Middle frontal gyrus (tissue), 1 donor: ENCODE data around the gene MTARC1.

ENCODE experiments used
- DNase-seq: peaks from one replicate; pipeline ENCODE4 v3.0.0-alpha.2; 2015; ENCODE audit warnings: low spot score; ENCODE audit errors: extremely low spot score

Gene MTARC1

GRCh38 chr1:220770245-220770913, 16.3 kb upstream of the MTARC1 start:
- no peak for DNase-seq

GRCh38 chr1:220772846-220773245, 13.9 kb upstream of the MTARC1 start:
- no peak for DNase-seq

- no peak for DNase-seq
Measured at GRCh38 chr1:220775240-220775853, 11.4 kb upstream of the MTARC1 start.

GRCh38 chr1:220776254-220776653, 10.5 kb upstream of the MTARC1 start:
- no peak for DNase-seq

- DNase-seq: peak; percentile 62
Measured at GRCh38 chr1:220776720-220777326, 9.9 kb upstream of the MTARC1 start.

GRCh38 chr1:220783453-220783852, 3.3 kb upstream of the MTARC1 start:
- DNase-seq: no peak

- no peak for DNase-seq
Measured at GRCh38 chr1:220784751-220785150, 2.0 kb upstream of the MTARC1 start.

GRCh38 chr1:220785166-220786056, 1.3 kb upstream of the MTARC1 start:
- DNase-seq: no peak

GRCh38 chr1:220786057-220786336, 716 bp upstream of the MTARC1 start:
- no peak for DNase-seq

- no peak for DNase-seq
Measured at GRCh38 chr1:220787069-220787619, 431 bp downstream of the MTARC1 start.

GRCh38 chr1:220788900-220789299, 2.2 kb downstream of the MTARC1 start:
- no peak for DNase-seq

- DNase-seq: no peak
Measured at GRCh38 chr1:220789532-220790147, 2.9 kb downstream of the MTARC1 start.

- DNase-seq: no peak
Measured at GRCh38 chr1:220791285-220791684, 4.6 kb downstream of the MTARC1 start.

GRCh38 chr1:220791956-220792355, 5.2 kb downstream of the MTARC1 start:
- no peak for DNase-seq

- no peak for DNase-seq
Measured at GRCh38 chr1:220796530-220796929, 9.8 kb downstream of the MTARC1 start.

GRCh38 chr1:220797044-220797443, 10.3 kb downstream of the MTARC1 start:
- DNase-seq: no peak

- DNase-seq: no peak
Measured at GRCh38 chr1:220797553-220797952, 10.8 kb downstream of the MTARC1 start.

- no peak for DNase-seq
Measured at GRCh38 chr1:220798338-220798737, 11.6 kb downstream of the MTARC1 start.

GRCh38 chr1:220800262-220800661, 13.5 kb downstream of the MTARC1 start:
- DNase-seq: no peak

GRCh38 chr1:220803401-220804201, 16.9 kb downstream of the MTARC1 start:
- DNase-seq: no peak

- DNase-seq: no peak
Measured at GRCh38 chr1:220804202-220804586, 17.5 kb downstream of the MTARC1 start.
